ENCODE data around the gene MAML3. TPM values are rescaled to one million over a fixed set of nuclear protein-coding genes. Genes with fewer than 3 reads are reported as not detected.

The MAML3 gene
- total RNA-seq, 2 donors from 2014 or later: 29.2 to 32.2 TPM

DNA sequence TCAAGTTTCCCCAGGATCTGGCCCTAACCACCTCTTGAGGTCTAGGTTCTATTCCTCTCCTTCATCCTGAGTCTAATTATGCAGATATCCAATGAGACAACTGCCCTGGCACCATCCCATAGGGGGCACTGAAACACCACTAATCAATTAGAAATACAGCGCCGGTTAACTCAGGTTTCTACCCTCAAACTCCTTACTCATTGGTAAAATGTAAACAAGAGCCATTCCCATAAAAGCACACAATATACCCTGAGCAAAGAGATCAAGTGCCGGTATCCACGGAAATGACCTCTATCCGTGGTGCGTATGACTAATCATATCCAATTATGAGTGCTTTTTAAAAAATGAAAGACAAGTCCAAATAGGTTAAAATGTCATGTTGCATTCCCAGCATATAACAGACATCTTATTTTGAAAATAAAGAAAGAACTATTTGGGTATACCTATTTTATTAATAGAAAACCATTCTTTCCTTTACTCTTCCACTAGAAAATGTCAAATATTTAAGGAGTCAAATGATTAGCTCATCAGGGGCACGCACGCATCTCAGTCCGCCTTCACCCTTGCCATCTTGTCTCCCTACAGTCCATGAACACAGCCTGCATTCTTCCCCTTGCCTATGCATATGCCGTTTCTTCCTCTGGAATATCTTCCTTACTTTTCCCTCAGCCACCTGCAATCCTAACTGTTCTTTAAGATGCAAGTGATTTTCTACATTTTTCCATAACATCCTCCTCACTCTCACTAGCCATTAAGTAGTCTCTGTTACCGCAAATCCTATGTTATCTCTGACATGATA lies 141.1 kb downstream of the MAML3 start:
- TF ChIP-seq CTCF (conservative IDR thresholded peaks at IDR 0.05): peak; percentile 83
- no peak overlapping the region for H3K27ac Mint-ChIP-seq
- H3K4me3 Mint-ChIP-seq: no peak overlapping the region
- peaks cover 12% of the 10 kb centered on the region for H3K4me1 Mint-ChIP-seq
- H3K9me3 Mint-ChIP-seq: peaks cover 17% of the 10 kb centered on the region
- peaks cover 20% of the 10 kb centered on the region for H3K9me3 ChIP-seq (ENCODE audit: control insufficient read depth, low read length)
- DNase-seq: peak; percentile 84
- H3K4me3 ChIP-seq (ENCODE audit: low read length): no peak overlapping the region
- no peak overlapping the region for H3K27ac ChIP-seq (ENCODE audit: low read depth, low read length)
- 67 to 100% methylated on average over 5 to 11 of the region's 11 CpGs for WGBS, 2 experiments (ENCODE audit: insufficient coverage in 1 of 2, insufficient read length in 1 of 2)
- H3K36me3 Mint-ChIP-seq (ENCODE audit: low read depth): peaks cover 16% of the 10 kb centered on the region
- H3K4me1 ChIP-seq (ENCODE audit: control insufficient read depth, insufficient read depth, low read length): no peaks in the 10 kb centered on the region
- H3K27me3 ChIP-seq (ENCODE audit: control insufficient read depth, insufficient read depth, low read length, poor library complexity, severe bottlenecking): no peaks in the 10 kb centered on the region
- H3K9ac ChIP-seq (ENCODE audit: extremely low read depth, low read length, poor library complexity, severe bottlenecking): no peak overlapping the region
- no peaks in the 10 kb centered on the region for H3K27me3 Mint-ChIP-seq (ENCODE audit: insufficient read depth)
- H3K36me3 ChIP-seq (ENCODE audit: control insufficient read depth, insufficient read depth, low read length): peaks cover 9% of the 10 kb centered on the region

DNA sequence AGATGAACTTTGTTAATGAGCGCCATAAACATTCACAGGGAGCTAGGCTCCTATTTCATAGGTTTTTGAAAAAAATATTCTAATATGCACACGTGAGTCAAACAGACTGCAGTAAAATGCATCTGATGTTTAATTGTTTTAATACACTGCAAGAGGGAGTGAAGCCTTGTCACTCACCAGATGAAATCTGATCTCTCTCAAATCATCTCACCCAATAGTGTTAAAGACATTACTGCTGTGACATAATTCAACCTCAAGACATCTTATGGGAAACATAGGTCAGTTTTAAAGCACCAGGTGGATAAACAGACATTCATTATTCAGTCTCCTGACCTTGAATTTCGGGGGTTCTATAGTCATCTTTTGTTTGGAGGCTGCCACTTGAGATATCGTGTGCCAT lies 148.3 kb downstream of the MAML3 start:
- Histone ChIP-seq H3K36me3 (ENCODE audit: control insufficient read depth, insufficient read depth, low read length) (no peaks in the 10 kb centered on the region), H3K27me3 (ENCODE audit: control insufficient read depth, insufficient read depth, low read length, poor library complexity, severe bottlenecking) (no peaks in the 10 kb centered on the region), H3K9ac (ENCODE audit: extremely low read depth, low read length, poor library complexity, severe bottlenecking) (no peak overlapping the region), H3K4me3 (ENCODE audit: low read length) (no peak overlapping the region), H3K27ac (ENCODE audit: low read depth, low read length) (no peak overlapping the region), H3K4me1 (ENCODE audit: control insufficient read depth, insufficient read depth, low read length) (peaks cover 4% of the 10 kb centered on the region), H3K9me3 (ENCODE audit: control insufficient read depth, low read length) (no peaks in the 10 kb centered on the region)
- no peak overlapping the region for H3K4me3 Mint-ChIP-seq
- TF ChIP-seq CTCF (conservative IDR thresholded peaks at IDR 0.05): no peak
- no peaks in the 10 kb centered on the region for H3K9me3 Mint-ChIP-seq
- WGBS, 2 experiments (ENCODE audit: insufficient coverage in 1 of 2, insufficient read length in 1 of 2): 86 to 87% methylated on average over 4 of the region's 4 CpGs
- no peak overlapping the region for H3K27ac Mint-ChIP-seq
- H3K27me3 Mint-ChIP-seq (ENCODE audit: insufficient read depth): no peaks in the 10 kb centered on the region
- peaks cover 39% of the 10 kb centered on the region for H3K4me1 Mint-ChIP-seq
- no peaks in the 10 kb centered on the region for H3K36me3 Mint-ChIP-seq (ENCODE audit: low read depth)
- no peak for DNase-seq

DNA sequence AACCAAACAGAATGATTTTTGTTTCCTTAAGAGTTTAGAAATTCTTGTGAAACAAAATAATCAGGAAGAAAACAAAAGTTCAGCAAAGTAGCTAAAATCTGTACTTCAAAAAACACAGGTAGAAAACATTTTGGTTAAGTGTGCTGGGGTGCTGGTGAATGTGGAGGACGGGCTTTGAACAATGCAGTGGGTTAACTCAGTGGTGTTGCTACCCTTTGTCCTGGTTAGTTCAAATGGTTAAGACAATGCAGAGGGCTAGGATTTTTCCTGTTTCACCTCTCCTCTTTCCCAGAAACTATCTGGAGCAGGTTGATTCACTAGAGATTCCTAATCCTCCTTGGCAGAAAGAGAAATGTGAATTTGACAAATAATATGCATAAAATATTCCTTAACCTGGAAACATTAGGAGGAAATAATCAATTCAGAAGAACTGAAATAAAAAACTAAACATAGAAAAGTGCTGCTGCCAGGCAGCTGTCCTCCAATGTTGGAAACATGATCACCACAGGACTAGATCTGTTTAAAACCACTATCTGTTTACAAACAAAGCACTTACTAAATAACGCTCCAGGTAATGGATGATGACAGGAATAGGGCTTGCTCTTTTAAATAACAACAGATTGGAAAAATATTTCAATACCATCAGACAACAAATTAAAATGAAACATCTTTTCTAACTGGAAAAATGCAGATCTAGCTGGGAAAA lies 148.9 kb downstream of the MAML3 start:
- H3K27me3 ChIP-seq (ENCODE audit: control insufficient read depth, insufficient read depth, low read length, poor library complexity, severe bottlenecking): no peaks in the 10 kb centered on the region
- H3K4me3 Mint-ChIP-seq: peak overlapping the region; percentile 48
- peaks cover 39% of the 10 kb centered on the region for H3K4me1 Mint-ChIP-seq
- no peak for DNase-seq
- H3K4me3 ChIP-seq (ENCODE audit: low read length): peak overlapping the region; percentile 66
- no peaks in the 10 kb centered on the region for H3K36me3 Mint-ChIP-seq (ENCODE audit: low read depth)
- WGBS, 2 experiments (ENCODE audit: insufficient coverage in 1 of 2, insufficient read length in 1 of 2): 43% methylated on average over 2 of the region's 2 CpGs; no CpG with 5 or more reads in 1 of the 2 experiments
- peak overlapping the region; percentile 84 for H3K27ac Mint-ChIP-seq
- H3K4me1 ChIP-seq (ENCODE audit: control insufficient read depth, insufficient read depth, low read length): peaks cover 4% of the 10 kb centered on the region
- peak overlapping the region; percentile 58 for H3K9ac ChIP-seq (ENCODE audit: extremely low read depth, low read length, poor library complexity, severe bottlenecking)
- TF ChIP-seq CTCF (conservative IDR thresholded peaks at IDR 0.05): no peak
- H3K36me3 ChIP-seq (ENCODE audit: control insufficient read depth, insufficient read depth, low read length): no peaks in the 10 kb centered on the region
- H3K9me3 Mint-ChIP-seq: no peaks in the 10 kb centered on the region
- H3K27ac ChIP-seq (ENCODE audit: low read depth, low read length): peak overlapping the region; percentile 86
- no peaks in the 10 kb centered on the region for H3K9me3 ChIP-seq (ENCODE audit: control insufficient read depth, low read length)
- H3K27me3 Mint-ChIP-seq (ENCODE audit: insufficient read depth): no peaks in the 10 kb centered on the region
